D721Med (cell line): Measurements from ENCODE around the gene TMEM139.

Experiments
- DNase-seq: peaks from one replicate; pipeline ENCODE4 v3.0.0; 2011; ENCODE audit warnings: low spot score; ENCODE audit not compliant: insufficient read length
- FAIRE-seq: peaks from 2 replicates; lab custom pipeline; 2011; peaks lifted over from hg19 to GRCh38; lab: Jason Lieb, UNC
- TF ChIP-seq, protein P1 (sequence below): IDR thresholded peaks from 2 replicates; pipeline ENCODE4 v1.5.1; 2012; ENCODE audit warnings: mild to moderate bottlenecking, control low read depth; ENCODE audit not compliant: insufficient read depth; ENCODE audit errors: missing control alignments

TMEM139 gene

DNA sequence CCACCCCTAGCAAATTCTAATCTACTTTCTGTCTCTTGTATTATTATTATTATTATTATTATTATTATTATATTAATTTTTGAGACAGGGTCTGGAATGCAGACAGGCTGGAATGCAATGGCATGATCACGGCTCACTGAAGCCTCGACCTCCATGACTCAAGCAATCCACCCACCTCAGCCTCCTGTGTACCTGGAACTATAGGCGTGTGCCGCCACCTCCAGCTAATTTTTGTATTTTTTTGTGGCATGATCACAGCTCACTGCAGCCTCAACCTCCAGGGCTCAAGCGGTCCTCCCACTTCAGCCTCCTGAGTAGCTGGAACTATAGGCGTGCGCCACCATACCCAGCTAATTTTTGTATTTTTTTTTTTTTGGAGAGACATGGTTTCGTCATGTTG lies 2.6 kb upstream of the TMEM139 start:
- FAIRE-seq (no peak), DNase-seq (no peak)
- TF ChIP-seq, protein P1, sequence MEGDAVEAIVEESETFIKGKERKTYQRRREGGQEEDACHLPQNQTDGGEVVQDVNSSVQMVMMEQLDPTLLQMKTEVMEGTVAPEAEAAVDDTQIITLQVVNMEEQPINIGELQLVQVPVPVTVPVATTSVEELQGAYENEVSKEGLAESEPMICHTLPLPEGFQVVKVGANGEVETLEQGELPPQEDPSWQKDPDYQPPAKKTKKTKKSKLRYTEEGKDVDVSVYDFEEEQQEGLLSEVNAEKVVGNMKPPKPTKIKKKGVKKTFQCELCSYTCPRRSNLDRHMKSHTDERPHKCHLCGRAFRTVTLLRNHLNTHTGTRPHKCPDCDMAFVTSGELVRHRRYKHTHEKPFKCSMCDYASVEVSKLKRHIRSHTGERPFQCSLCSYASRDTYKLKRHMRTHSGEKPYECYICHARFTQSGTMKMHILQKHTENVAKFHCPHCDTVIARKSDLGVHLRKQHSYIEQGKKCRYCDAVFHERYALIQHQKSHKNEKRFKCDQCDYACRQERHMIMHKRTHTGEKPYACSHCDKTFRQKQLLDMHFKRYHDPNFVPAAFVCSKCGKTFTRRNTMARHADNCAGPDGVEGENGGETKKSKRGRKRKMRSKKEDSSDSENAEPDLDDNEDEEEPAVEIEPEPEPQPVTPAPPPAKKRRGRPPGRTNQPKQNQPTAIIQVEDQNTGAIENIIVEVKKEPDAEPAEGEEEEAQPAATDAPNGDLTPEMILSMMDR, result no peak

DNA sequence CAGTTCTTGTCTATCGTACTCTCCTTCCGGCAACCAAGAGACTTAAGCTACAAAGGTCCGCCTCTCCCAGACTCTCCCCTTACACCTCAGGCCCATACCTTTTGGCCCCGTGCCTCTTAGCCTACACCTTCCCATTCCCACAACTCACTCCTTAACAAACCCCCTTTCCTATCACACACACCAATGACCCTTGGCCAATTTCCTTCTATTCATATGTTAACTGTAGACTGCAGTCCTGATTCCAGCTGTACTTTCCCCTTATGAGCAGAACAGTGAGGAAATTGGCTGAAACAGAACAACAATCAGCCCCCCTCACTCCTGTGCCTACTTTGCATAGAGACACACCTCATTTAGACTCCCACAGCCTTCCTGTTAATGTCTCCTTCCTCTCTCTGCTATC lies 1.4 kb upstream of the TMEM139 start:
- TF ChIP-seq, protein P1, result no peak
- FAIRE-seq, result no peak
- no peak for DNase-seq

DNA sequence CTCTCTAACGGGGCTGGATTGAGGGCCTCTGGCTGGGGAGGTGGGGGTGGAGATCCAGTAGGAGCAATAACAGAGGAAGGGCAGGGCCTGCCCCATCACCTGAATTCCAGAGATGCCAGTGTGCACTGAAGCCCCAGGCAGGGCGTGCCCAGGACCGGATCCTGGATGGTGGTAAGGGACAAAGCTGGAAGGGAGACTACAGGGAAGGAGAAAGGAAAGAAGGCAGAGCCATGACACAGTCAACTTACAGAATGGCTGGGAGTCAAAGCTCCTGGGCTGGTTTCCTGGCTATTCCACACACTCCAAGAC lies 666 bp downstream of the TMEM139 start:
- no peak for FAIRE-seq
- TF ChIP-seq, protein P1, result no peak
- no peak for DNase-seq

DNA sequence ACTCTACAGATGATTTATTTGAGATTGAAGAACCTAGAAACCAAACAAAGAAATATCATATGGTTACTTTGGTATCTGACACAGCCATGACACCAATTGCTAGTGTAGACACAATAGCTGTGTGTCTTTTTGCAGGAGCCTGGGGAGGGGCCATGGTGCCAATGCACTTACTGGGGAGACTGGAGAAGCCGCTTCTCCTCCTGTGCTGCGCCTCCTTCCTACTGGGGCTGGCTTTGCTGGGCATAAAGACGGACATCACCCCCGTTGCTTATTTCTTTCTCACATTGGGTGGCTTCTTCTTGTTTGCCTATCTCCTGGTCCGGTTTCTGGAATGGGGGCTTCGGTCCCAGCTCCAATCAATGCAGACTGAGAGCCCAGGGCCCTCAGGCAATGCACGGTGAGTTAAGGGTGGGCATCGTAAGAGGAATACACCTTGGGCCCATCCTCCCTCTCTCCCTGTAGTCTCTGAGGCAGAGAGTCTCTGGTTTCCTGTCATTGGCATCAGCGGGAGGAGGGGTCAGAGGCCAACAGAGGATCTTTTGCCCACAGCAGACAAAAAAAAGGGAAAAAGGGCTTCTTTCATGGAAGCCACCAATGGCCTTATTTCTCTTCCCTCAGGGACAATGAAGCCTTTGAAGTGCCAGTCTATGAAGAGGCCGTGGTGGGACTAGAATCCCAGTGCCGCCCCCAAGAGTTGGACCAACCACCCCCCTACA lies 1.2 kb downstream of the TMEM139 start:
- FAIRE-seq (no peak), DNase-seq (no peak)
- TF ChIP-seq, protein P1, result no peak

DNA sequence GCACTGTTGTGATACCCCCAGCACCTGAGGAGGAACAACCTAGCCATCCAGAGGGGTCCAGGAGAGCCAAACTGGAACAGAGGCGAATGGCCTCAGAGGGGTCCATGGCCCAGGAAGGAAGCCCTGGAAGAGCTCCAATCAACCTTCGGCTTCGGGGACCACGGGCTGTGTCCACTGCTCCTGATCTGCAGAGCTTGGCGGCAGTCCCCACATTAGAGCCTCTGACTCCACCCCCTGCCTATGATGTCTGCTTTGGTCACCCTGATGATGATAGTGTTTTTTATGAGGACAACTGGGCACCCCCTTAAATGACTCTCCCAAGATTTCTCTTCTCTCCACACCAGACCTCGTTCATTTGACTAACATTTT lies 1.7 kb downstream of the TMEM139 start:
- FAIRE-seq, result no peak
- no peak for DNase-seq

DNA sequence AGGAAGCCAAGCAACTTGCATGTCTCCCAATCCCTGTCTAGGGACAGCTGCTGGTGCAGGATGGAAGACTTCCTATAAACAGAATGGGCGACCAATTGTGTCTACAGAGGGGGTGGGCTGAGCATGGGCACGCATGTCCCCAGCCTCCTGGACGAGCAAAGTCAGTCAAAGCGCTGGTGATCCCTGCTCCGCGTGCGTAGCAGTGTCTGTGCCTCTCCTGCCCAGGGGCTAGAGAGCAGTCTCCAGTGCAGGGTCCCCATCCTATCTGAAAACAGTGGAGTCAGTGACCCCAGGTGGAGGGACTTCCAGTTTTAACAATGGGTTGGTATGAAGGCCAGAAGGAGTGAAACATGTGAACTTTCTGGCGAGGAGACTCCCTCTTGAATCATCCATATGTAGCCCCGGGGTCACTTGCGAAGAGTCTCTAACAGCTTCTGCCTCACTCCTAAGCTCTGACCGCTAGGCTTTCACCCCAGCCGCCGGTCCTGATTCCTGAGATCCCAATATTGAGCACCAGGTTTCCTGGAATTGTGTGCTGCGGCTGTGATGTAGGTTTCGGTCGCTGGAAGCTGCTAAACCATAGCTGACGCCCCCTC lies 2.7 kb downstream of the TMEM139 start:
- no peak for DNase-seq
- no peak for FAIRE-seq
- TF ChIP-seq, protein P1, result no peak

More for the DNA sequence above, 1.7 kb downstream of the TMEM139 start:
- TF ChIP-seq, protein P1, result no peak

DNA sequence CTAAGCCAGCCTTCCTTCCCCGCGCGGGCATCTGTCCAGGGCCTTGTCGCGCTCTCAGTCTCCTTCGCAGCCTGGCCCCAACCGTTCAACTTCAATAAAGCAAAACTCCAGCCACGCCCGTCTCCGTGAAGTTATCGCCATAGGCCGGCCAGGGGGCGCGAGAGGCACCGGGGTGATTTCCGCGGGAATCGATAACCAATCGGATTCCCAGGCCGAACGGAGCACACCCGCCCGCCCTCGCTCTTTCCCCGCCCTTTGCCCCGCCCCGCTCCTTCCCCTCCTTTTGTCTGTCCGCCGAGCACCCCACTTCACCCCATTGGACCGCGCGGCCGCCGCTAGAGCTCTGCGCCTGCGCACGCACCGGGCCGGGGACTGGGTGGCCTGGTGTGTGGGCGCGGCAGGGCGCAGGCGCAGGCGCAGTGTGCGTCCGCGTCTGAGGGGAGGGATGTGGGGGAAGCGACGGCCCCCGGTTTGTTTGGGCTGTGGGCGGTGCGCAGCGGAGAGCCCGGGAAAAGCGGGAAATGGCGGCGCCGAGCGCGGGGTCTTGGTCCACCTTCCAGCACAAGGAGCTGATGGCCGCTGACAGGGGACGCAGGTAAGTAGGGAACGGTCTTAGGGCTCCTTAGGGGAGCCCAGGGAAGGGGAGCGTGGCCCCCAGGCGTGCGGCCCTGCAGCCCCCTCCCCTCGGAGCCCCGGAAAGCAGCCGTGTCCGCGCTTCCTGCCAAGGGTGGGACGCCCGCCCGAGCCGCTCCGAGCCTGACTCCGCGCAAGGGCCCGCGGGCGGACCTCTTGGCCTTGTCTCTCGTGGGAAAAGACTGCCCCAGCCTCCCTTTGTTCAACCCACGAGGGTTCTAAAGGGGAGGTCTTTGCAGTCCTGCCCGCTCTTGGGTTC lies 3.4 kb downstream of the TMEM139 start, which contains the start of gene CASP2:
Gene CASP2 (plus strand): TSS at position 417 of the 892 bp plus-strand sequence. CDS start 105 bp downstream, at position 522.
- DNase-seq (peak; percentile 96), FAIRE-seq (no peak)
- TF ChIP-seq, protein P1, result no peak
